Measurements from ENCODE around the gene STK32C. TPM values are rescaled to one million over a fixed set of nuclear protein-coding genes. Genes with fewer than 3 reads are reported as not detected.

The STK32C gene
- total and polyA plus RNA-seq, 4 donors = 5.1 to 22.0 (median 16.3) TPM

DNA sequence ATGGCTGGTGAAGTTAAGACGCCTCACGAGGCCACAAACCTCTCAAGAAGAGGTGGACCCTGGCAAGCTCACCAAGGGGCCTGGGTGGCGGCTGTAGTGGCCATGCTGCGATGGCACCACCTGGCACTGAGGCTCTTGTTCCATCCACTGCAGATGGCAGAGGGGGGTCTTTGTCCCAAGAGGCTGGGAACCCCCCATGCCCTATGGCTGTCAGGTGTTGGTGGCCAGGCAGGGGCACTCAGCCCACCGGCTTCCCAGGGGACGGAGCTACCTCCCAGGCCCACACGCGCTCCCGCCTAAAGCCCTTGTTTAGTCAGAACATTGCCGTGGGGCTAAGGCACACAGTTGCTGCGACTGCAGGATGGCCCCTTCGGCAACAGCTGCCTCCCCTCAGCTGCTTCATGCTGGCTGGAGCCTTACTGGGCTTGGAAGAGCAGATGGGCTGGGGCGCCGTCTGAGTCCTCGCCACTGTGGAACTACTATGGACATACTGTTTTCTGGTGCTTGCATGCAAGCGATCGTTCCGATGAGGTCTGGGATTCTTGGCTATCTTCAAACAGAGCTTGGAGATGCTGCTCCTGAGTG is 74.2 kb downstream of the STK32C start:
- 87 to 91% methylated on average over 18 of the region's 18 CpGs for WGBS, 2 donors
- peaks cover 0 to 10% (median 4%) of the 10 kb centered on the region in 5 donors for H3K4me1 ChIP-seq (ENCODE audit: control insufficient read depth in 5 of 5, insufficient read depth in 5 of 5, low read length in 5 of 5)
- no peaks in the 10 kb centered on the region for H3K27me3 ChIP-seq (ENCODE audit: control insufficient read depth in 3 of 3, insufficient read depth in 3 of 3, low read length in 2 of 3)
- H3K9me3 ChIP-seq (ENCODE audit: control insufficient read depth in 4 of 4, insufficient read depth in 3 of 4, low read length in 3 of 4) = no peaks in the 10 kb centered on the region
- no peaks in the 10 kb centered on the region for H3K36me3 ChIP-seq (ENCODE audit: control insufficient read depth in 4 of 4, insufficient read depth in 4 of 4, low read length in 4 of 4)
- no peak overlapping the region for H3K27ac ChIP-seq (ENCODE audit: low read depth in 1 of 2, low read length in 1 of 2)
- ATAC-seq (ENCODE audit: insufficient read depth, low FRiP score) (no peak), DNase-seq (peak in 1 of 3 donors; percentile 48)
- TF ChIP-seq, protein P1, sequence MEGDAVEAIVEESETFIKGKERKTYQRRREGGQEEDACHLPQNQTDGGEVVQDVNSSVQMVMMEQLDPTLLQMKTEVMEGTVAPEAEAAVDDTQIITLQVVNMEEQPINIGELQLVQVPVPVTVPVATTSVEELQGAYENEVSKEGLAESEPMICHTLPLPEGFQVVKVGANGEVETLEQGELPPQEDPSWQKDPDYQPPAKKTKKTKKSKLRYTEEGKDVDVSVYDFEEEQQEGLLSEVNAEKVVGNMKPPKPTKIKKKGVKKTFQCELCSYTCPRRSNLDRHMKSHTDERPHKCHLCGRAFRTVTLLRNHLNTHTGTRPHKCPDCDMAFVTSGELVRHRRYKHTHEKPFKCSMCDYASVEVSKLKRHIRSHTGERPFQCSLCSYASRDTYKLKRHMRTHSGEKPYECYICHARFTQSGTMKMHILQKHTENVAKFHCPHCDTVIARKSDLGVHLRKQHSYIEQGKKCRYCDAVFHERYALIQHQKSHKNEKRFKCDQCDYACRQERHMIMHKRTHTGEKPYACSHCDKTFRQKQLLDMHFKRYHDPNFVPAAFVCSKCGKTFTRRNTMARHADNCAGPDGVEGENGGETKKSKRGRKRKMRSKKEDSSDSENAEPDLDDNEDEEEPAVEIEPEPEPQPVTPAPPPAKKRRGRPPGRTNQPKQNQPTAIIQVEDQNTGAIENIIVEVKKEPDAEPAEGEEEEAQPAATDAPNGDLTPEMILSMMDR (IDR thresholded peaks at IDR 0.05; ENCODE audit: control extremely low read depth, extremely low read depth) = no peak
- H3K9ac ChIP-seq (ENCODE audit: insufficient read depth in 1 of 2, low read length in 2 of 2) = no peak overlapping the region
- H3K4me3 ChIP-seq = no peak overlapping the region

DNA sequence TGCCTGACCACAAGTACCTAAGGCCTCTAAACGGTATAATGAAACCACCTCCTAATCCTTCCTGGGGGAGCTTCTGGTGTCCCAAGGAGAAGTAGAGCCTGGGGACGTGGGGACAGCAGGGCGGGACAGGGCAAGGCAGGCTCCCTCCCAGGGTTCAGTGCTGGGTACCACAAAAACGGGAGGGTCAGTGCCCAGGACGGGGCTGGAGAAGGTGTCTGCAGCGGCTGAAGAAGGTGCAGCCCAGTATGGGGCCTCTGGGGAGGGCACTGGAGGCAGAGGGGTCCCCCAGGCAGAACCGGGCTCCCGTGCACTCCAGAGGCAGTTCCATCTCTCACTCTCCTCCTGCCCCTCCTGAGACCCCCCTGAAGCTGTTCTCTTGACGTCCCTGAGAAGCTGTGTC is 74.8 kb downstream of the STK32C start:
- Histone ChIP-seq H3K4me1 (ENCODE audit: control insufficient read depth in 5 of 5, insufficient read depth in 5 of 5, low read length in 5 of 5) (peaks cover 0 to 10% (median 4%) of the 10 kb centered on the region in 5 donors), H3K27ac (ENCODE audit: low read depth in 1 of 2, low read length in 1 of 2) (no peak overlapping the region), H3K9ac (ENCODE audit: insufficient read depth in 1 of 2, low read length in 2 of 2) (no peak overlapping the region), H3K4me3 (no peak overlapping the region), H3K9me3 (ENCODE audit: control insufficient read depth in 4 of 4, insufficient read depth in 3 of 4, low read length in 3 of 4) (no peaks in the 10 kb centered on the region), H3K36me3 (ENCODE audit: control insufficient read depth in 4 of 4, insufficient read depth in 4 of 4, low read length in 4 of 4) (no peaks in the 10 kb centered on the region), H3K27me3 (ENCODE audit: control insufficient read depth in 3 of 3, insufficient read depth in 3 of 3, low read length in 2 of 3) (no peaks in the 10 kb centered on the region)
- no peak for DNase-seq
- TF ChIP-seq, protein P1 (IDR thresholded peaks at IDR 0.05; ENCODE audit: control extremely low read depth, extremely low read depth) = no peak
- WGBS, 2 donors = 77 to 82% methylated on average over 9 of the region's 9 CpGs
- ATAC-seq (ENCODE audit: insufficient read depth, low FRiP score) = no peak

DNA sequence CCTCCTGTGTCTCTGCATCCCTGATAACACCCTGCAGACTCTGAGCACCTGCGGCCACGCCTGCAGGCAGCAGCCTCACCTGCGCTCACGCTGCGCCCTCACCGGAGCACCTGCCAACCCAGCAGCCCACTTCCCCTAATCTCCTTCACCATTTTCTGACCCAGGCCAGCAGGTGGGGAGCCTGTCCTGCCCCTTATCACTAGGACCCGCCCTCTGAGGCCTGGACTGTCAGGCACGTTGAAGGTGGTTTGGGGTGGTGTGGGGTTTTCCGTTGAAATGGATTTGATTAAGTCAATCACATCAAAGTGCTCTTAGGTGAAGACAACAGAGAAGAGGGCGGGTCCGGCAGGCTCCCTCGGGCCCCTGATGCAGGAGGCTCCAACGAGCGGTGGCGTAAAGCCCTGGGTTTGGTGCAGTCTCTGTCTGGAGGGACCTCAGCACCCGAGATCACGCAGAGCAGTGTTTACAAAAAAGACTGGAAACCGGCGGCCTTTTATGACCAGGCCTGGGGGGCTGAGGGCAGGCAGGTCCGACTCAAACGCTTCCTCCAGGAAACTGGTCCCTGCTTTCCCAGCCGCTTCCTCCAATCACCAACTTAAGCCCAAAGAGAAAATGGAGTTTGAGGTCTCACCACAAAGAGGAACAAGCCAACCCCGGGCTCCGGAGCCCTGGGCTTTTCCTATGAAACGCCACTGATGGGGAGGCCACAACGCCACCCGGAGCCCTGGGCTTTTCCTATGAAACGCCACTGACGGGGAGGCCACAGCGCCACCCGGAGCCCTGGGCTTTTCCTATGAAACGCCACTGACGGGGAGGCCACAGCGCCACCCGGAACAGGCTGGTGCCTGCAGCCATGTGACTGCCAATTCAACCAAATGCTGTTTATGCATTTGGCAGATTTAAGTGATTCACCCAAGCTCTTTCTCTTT is 75.5 kb downstream of the STK32C start:
- no peak for DNase-seq
- Histone ChIP-seq H3K9ac (ENCODE audit: insufficient read depth in 1 of 2, low read length in 2 of 2) (no peak overlapping the region), H3K27ac (ENCODE audit: low read depth in 1 of 2, low read length in 1 of 2) (no peak overlapping the region)

More for the DNA sequence above, 75.5 kb downstream of the STK32C start:
- Histone ChIP-seq H3K4me1 (ENCODE audit: control insufficient read depth in 5 of 5, insufficient read depth in 5 of 5, low read length in 5 of 5) (peaks cover 0 to 10% (median 0%) of the 10 kb centered on the region in 5 donors), H3K36me3 (ENCODE audit: control insufficient read depth in 4 of 4, insufficient read depth in 4 of 4, low read length in 4 of 4) (no peaks in the 10 kb centered on the region), H3K9me3 (ENCODE audit: control insufficient read depth in 4 of 4, insufficient read depth in 3 of 4, low read length in 3 of 4) (no peaks in the 10 kb centered on the region), H3K4me3 (no peak overlapping the region), H3K27me3 (ENCODE audit: control insufficient read depth in 3 of 3, insufficient read depth in 3 of 3, low read length in 2 of 3) (no peaks in the 10 kb centered on the region)
- TF ChIP-seq, protein P1 (IDR thresholded peaks at IDR 0.05; ENCODE audit: control extremely low read depth, extremely low read depth) = no peak
- WGBS, 2 donors = 49 to 59% methylated on average over 35 of the region's 35 CpGs
- ATAC-seq (ENCODE audit: insufficient read depth, low FRiP score) = no peak
